HG03521 (cell line): Measurements from ENCODE around the gene NANOS1.
A peak's percentile ranks its signal among the peaks of the same experiment; 100 is the strongest.

Experiments
- ATAC-seq: cut with Tn5 transposase; IDR thresholded peaks from one replicate; pipeline ENCODE4 v1.9.1; 2021; ENCODE audit warnings: mild to moderate bottlenecking, moderate library complexity; ENCODE audit not compliant: unreplicated experiment

NANOS1 gene

DNA sequence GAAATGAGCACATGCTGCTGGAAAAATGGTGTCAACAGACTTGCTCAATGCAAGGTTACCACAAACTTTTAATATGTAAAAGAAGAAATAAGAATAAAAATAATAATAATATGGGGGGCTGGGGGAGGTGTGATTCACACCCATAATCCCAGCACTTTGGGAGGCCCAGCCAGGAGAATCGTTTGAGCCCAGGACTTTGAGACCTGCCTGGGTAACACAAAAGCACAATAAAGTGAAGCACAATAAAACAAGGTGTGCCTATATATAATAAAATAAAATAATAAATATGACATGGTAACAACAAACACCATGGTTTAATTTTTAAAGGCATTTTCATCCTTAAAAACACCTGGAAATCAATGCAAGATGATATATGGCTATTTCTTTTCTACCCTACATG is 26.0 kb downstream of the NANOS1 start:
- no peak for ATAC-seq

DNA sequence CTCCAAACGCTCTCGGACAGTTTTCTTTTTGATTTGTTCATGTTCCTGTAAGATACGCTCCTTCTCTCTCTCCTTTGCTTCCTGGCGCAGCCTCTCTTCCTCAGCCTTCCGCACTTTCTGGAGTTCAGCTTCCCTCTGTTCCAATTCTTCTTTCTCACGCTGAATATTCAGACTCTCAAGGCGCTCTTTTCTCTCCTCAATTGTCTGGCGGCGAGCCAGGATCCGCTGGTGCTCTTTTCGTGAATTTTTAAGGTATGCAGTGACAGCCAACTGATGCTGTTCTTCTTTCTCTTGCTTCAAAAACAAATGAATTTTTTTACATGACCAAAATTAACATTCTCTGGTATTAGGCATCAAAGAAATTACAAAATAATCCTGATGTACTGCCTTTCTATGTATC is 28.5 kb downstream of the NANOS1 start:
- no peak for ATAC-seq

DNA sequence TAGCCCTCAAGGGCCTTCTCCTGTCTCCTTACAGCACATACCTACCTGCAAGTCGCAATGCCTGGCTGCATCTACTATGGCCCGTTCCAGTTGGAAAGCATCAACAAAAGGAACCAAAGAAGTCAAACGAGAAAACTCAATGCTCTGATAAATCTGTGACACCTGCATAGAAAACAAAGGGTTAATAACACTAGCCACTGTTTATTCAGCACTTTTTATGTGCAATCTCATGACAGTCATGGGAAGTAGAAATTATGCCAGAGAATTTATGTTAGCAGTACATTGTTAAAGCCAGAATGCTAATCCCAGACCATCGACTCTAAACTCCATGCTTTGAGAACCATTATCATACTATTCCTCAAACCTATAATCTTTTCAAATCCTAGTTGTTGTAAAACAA is 30.0 kb downstream of the NANOS1 start:
- ATAC-seq, result no peak

- ATAC-seq, result no peak
These were observed 30.6 kb downstream of the NANOS1 start for GRCh38 chr10:119060107-119060506.

- no peak for ATAC-seq
These were observed 31.8 kb downstream of the NANOS1 start for GRCh38 chr10:119061352-119061751.

DNA sequence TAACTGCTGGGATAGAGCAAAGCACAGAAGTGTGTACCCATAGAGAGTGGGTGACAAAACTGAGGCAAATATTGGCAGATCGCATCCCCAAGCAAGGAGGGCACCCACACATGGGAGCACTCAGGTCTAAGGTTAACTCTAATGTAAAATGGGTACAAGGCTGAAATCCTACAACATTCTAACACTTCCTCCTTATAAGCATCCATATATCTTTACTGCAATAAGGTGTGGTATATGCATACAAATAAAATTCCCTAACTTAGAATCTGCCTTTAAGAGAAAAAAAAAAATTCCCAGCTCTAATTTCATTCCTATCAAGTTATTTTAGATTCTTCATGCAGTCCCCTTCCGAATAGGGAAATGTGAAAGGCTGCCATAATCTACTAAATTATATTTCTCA is 32.4 kb downstream of the NANOS1 start:
- ATAC-seq, result no peak

DNA sequence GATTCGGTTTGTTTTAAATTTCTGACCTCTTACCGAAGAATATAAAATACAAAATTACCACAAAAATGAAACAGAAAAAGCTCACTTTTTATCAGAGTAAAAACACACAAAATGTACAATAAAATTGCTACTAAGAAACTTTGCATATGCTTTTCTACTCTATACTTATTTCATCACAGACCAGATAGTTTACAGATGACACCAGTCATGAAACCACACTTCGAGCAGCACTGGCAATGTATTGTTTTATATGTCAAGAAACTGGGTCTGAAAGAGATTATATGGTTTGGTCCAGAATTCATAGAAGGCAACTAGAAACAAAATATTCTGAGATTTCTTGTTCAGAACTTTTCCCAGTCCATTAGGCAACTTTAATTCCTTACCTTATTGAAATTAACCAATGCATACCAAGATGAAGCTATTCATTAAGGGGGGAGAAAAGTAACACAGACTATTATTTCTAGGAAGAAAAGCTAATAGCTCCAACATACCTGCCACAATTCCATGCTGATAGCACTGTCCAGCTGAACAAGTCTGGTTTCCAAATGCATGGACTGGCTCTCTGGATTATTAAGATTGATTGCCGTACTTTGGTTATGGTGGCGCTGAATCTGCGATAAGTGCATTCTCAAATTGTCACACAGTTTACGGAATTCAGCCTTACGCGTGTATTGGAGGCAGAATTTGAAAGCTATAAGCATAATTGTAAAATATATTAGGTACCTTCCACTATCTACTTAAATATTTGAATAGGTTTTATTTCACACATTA is 41.1 kb downstream of the NANOS1 start:
- ATAC-seq, result no peak

- ATAC-seq, result no peak
These were observed 44.1 kb downstream of the NANOS1 start for GRCh38 chr10:119073584-119073983.

- no peak for ATAC-seq
These were observed 49.1 kb downstream of the NANOS1 start for GRCh38 chr10:119078422-119079179.

GRCh38 chr10:119079599-119080520 is 50.3 kb downstream of the NANOS1 start:
- ATAC-seq, result peak; percentile 47

- peak; percentile 83 for ATAC-seq
These were observed 51.2 kb downstream of the NANOS1 start, which contains the start of gene EIF3A for GRCh38 chr10:119080521-119081259. Gene EIF3A, minus strand, starts transcription at chr10:119080817. Its CDS starts 141 bp downstream, at chr10:119080676.
